Femur (tissue), 1 donor: Measurements from ENCODE around the gene ACTR1A.

Experiments
- DNase-seq: peaks from one replicate; pipeline ENCODE4 v3.0.0-alpha.2; 2017

Gene ACTR1A

GRCh38 chr10:102452672-102453340, 49.7 kb downstream of the ACTR1A start:
- no peak for DNase-seq

GRCh38 chr10:102451105-102451969, 51.2 kb downstream of the ACTR1A start, which contains the start of gene C10orf95:
TSS of gene C10orf95 (minus strand) at chr10:102451543. CDS start at chr10:102451093, 450 bp downstream.
- DNase-seq: no peak

- peak; percentile 87 for DNase-seq
Observed at GRCh38 chr10:102450374-102451104, 52.0 kb downstream of the ACTR1A start.

- DNase-seq: no peak
Observed at GRCh38 chr10:102450124-102450373, 52.5 kb downstream of the ACTR1A start.

- peak; percentile 63 for DNase-seq
Observed at GRCh38 chr10:102449321-102450123, 53.0 kb downstream of the ACTR1A start.

GRCh38 chr10:102444851-102445250, 57.7 kb downstream of the ACTR1A start:
- no peak for DNase-seq

GRCh38 chr10:102438374-102438773, 64.1 kb downstream of the ACTR1A start:
- no peak for DNase-seq

- DNase-seq: no peak
Observed at GRCh38 chr10:102437515-102437914, 65.0 kb downstream of the ACTR1A start.

GRCh38 chr10:102436312-102436711, 66.2 kb downstream of the ACTR1A start:
- no peak for DNase-seq

GRCh38 chr10:102435529-102436233, 66.8 kb downstream of the ACTR1A start:
- DNase-seq: no peak

GRCh38 chr10:102435133-102435497, 67.4 kb downstream of the ACTR1A start:
- no peak for DNase-seq

GRCh38 chr10:102434394-102435132, 67.9 kb downstream of the ACTR1A start:
- no peak for DNase-seq

- no peak for DNase-seq
Observed at GRCh38 chr10:102433619-102434046, 68.9 kb downstream of the ACTR1A start.

GRCh38 chr10:102432162-102432950, 70.2 kb downstream of the ACTR1A start, which contains the start of gene CUEDC2:
TSS of gene CUEDC2 (minus strand) at chr10:102432574. CDS start at chr10:102425188, 7,386 bp downstream.
- peak; percentile 98 for DNase-seq

GRCh38 chr10:102431452-102432124, 70.9 kb downstream of the ACTR1A start:
- no peak for DNase-seq

- DNase-seq: no peak
Observed at GRCh38 chr10:102429468-102429867, 73.0 kb downstream of the ACTR1A start.
